Right kidney (tissue), 1 donor: Measurements from ENCODE around the gene EDN1.

Experiments
- DNase-seq: peaks from one replicate; pipeline ENCODE4 v3.0.0-alpha.2; 2016

EDN1 gene

DNA sequence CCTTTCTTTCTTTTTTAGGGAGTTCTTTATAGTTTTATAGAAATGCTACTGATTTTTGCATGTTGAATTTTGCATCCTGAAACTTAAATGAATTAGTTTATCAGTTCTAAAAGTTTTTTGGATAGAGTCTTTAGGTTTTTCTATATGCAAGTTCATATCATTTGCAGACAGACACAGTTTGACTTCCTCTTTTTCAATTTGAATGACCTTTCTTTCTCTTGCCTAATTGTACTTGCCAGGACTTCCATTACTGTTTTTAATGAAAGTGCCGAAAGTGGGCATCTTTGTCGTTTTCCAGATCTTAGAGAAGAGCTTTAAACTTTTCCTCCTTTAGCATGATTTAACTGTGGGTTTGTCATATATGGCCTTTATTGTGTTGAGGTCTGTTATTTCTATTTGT lies 21.1 kb upstream of the EDN1 start:
- DNase-seq = no peak

DNA sequence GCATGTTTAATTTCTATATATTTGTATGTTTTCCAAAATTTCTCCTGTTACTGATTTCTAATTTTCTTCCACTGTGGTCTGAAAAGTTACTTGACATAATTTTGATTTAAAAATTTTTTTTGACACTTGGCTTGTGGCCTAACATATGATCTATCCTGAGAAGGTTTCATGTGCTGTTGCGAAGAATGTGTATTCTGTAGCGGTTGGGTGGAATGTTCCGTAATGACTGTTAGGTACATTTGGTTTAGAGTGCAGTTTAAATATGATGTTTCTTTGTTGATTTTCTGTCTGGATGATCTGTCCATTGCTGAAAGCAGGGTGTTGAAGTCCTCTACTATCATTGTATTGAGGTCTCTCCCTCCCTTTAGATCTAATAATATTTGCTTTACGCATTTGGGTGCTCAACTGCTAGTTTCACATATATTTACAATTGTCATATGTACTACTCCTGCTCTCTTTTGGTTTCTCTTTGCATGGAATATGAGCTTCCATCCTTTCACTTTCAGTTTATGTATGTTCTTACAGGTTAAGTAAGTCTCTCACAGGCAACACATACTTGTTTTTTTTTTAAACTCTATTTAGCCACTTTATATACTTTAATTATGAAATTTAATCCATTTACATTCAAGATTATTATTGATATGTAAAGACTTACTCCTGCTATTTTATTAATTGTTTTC lies 19.5 kb upstream of the EDN1 start:
- DNase-seq = no peak

DNA sequence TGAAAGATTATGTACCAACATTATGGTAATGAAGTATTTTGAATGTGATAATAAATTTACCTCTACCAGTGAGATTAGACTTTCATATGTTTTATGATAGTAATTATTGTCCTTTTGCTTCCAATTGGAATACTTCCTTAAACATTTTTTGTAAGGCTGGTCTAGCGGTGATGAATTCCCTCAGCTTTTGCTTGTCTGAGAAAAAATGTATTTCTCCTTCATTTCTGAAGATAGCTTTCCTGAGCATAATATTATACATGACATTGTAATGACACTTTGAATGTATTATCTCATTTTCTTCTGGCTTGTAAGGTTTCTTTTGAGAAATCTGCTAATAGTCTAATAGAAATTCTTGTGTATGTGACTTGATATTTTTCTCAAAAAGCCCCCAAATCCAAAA lies 18.6 kb upstream of the EDN1 start:
- DNase-seq = no peak

DNA sequence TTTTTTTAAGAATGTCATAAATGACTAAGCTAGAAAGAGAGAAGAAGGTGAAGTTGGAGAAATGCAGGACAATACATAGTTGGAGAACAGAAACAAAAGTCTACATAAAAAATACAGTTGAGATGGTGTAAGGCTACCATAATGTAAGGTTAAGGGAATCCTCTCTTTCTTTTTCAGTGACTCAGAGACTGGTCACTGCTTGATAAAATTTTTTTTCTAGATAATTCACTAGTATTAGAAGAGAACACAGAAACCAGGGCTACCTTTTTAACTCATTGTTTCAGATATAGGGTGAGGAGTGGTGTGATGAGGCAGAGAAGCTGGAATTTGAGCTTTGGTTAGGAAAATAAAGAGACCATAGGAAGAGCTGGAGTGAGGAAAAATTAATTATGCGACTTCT lies 18.2 kb upstream of the EDN1 start:
- no peak for DNase-seq

DNA sequence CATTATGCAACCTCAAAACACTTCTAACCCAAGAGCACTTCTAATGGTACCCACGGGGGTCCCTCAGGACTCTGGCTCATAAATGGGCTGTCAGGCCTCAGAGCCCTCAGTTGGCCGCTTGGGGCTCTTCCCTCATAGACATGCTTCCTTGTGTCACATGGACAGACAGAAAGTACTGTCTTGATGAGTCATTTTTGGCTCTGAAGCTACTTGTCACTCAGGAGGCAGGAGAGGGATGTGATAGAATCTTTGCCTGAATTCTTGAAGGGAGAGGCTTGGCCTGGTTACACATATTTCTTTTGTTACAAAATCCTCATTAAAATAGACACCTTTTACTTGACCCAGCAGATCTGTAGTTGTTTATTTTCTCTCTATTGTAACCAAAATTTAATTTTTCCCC lies 15.1 kb upstream of the EDN1 start:
- DNase-seq = no peak

DNA sequence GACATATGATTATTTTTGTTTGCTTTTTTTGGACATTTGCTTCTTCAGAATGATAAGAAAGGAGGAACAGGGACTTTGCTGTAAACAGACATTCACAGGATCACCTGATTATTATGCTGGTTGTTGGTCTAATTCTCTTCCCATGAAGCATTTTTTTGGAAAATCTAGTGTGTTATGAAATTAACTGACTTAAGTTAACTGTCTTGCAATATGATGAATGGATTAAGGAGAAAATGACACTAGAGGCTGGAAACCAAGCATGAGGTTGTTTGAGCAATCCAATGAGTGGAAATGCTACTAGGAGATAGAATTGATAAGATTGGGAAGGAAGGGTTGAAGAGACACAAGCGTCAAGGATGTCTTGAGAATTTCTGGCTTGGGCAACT lies 13.2 kb upstream of the EDN1 start:
- no peak for DNase-seq

DNA sequence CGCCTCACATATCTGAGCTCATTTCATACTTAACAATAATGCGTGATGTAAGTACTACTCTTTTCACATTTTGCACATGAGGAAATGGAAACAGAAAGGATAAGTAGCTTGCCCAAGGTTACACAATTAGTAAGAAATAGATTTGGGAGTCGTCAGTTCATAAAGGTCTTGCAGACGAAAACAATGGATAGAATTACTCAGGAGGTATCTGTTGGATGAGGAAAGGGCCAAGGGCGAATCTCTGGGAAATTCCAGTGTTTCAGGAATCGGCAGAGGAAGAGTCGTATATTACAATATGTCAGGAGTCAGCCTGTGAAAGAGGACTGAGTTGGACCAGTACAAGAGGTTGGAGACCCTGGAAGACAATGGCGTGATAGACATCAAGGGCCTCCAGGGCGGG lies 12.8 kb upstream of the EDN1 start:
- DNase-seq = no peak

DNA sequence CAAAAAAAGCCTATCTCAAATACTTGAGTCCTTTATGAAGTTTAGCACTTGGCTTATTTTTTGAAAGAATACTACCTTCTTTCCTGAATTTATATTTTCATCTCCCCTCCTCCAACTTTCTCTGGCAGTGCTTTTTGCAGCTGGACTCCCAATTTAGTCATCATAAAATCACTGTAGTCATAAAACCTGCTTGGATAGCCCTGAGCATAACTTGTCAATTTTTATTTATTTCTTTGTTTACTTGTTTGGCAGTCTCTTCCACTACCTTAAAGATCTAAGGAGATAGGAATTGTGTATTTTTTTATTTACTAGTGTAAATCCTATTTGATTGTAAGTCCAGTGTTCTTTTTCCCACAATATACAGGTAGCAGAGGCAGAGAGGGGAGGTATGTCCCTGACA lies 11.2 kb upstream of the EDN1 start:
- DNase-seq = no peak

DNA sequence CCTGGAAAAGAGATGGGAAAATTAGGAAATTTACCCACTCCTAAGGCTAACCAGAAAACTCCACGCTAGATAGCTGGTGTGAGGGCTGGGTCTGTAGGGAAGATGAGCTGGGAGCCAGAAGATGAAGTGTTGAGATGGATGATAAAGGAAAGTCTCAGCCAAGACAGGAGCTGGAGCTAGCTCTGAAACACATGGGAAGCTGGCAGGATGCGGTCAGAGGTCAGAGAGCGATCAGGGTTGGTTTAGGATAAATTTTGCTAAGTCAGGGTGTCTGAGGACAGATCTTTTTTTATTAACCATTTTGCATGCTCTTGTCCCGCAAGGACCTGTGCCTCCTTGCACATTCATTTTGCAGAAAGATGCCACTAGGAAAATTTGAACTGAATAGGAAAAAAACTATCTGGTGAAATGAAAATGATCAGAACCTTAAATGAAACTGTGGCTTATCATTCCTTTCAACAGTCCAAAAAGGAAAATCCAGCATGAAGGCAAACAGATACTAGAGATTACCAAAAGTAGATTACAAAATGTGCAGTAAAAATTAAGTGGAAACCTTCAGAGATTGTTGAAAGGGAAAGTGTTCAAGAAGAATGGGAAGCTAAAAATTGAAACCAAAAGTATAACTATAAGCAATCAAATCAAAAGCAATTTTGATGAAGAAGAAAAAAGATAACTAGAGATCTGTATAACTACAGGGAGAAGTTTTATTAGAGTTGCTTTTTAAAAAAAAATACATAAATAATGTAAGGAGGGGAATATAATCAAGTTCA lies 10.7 kb upstream of the EDN1 start:
- no peak for DNase-seq

DNA sequence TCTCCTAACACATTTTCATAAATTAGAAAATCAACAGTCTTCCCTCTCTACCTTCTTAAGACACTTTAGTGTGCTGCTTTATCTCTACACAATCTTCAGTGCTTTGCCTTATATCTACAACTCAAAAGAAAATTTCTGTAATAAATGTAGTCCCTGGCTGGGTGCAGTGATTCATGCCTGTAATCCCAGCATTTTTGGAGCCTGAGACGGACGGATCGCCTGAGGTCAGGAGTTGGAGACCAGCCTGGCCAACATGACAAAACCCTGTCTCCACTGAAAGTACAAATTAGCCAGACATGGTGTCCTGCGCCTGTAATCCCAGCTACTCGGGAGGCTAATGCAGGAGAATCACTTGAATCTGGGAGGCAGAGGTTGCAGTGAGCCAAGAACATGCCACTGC lies 9.7 kb upstream of the EDN1 start:
- no peak for DNase-seq

DNA sequence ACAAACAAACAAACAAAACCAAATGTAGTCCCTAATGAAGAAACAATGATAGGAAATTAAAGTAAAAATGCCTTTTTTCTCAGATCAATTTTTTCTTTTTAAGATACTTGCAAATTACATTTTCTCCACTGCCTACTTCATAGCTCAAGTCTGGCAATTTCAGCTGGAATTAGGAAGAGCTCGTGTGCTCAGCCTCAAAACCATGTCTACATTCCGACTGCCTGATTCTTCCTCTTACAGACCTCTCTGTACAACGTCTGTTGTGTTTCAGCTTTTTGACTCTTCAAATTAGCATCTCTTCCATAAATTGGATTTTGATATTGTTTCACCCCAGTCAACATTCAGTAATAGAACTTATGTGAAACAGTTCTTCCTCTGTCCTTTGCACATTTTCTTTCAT lies 9.3 kb upstream of the EDN1 start:
- DNase-seq = no peak

DNA sequence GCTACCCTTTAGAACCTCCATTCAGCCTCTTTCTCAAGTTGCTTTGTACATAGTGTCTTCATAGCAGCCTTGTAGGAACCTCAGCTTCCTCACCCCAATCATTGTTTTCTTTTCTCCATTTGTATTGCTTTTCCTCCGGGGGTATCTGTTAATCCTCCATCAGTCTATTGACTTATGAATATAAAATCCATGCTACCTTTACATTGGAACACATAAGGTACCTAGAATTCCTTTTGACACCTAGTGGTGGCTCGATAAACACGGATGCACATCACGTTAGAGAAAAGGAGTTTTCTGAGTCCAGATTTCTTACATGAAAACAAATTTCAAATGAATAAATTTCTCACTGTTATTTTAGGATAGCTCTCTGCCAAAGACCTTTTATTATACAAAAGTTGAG lies 6.3 kb upstream of the EDN1 start:
- DNase-seq = no peak

DNA sequence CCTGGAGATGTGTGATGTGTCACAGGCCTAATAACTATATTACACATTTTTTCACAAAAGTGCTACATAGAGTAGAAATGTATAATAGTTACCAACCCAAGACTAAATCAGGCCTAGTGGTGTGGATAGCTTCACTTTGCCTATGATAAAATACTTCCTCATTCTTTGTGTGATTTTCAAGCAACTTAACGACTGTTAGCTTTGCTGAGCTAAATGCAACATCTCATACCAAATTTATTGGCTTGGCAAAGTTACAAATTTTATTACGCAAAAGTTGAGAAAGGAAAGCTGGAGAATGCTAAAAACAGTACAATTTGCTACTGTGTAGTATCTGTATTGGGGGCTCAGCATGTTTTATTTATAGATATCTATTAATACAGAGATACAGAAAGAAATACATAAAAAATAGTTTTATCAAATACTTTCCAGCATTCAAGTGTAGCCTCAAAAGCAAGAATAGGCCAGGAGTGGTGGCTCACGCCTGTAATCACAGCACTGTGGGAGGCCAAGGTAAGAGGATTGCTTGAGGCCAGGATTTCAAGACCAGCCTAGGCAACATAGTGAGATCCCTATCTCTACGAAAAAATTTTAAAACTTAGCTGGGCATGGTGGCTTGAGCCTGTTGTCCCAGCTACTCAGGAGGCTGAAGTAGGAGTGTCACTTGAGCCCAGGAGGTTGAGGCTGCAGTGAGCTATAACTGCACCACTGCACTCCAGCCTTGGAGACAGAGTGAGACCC lies 3.6 kb upstream of the EDN1 start:
- no peak for DNase-seq

DNA sequence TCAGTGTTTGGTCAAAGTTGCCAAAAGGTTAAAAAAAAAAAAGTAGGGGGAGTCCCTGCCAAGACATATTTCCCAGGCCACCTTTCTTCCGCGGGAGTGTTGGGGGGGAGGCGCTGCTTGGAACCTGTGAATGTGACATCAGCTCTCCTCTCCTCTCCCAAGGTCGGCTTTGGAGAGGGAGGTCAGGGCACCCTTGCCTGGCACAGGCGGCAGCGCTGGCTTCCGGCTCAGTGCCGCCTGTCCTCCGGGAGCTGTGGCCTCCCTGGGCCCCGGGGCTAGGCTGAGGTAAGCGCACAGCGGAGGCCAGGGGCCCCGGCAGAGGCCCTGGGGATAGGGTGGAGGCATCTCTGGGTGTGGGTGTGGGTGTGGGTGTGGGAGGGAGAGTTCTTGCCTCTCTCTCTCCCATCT lies 1.9 kb upstream of the EDN1 start:
- no peak for DNase-seq

DNA sequence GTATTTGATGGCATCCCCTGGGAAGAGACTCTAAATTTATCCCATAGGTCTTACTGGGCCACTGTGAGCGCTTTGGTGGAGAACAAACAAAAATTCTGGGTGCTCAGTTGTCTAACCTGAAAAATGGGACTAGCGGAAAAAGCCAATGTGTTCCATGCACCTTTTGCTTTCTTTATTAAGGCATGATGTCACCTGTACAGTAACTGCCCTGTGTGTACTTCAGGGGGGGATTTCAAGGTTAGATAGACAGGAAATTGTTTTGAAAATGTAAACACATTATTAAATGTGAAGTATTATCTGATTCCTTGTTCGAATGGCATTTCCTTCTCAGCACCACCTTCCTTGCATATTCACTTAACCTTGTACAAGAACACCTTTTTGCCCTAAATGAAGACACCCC lies 1.2 kb upstream of the EDN1 start:
- DNase-seq = no peak

DNA sequence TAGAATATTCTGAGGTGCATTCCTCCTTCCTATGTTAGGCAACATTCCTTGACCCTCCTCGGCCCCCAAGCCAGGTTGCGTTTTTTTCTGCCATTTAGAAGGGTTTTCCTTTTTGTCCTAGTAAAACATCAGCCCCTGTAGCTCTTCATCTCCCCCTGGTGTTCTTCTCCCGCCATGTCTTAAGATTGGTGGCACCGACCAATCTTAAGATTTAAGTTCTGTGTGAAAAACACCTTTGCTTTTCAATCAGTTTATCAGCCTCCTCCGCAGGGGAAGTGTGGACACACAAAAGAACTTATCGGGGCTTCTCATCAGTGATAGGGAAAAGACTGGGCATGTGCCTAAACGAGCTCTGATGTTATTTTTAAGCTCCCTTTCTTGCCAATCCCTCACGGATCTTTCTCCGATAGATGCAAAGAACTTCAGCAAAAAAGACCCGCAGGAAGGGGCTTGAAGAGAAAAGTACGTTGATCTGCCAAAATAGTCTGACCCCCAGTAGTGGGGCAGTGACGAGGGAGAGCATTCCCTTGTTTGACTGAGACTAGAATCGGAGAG lies 719 bp upstream of the EDN1 start:
- peak; percentile 56 for DNase-seq

DNA sequence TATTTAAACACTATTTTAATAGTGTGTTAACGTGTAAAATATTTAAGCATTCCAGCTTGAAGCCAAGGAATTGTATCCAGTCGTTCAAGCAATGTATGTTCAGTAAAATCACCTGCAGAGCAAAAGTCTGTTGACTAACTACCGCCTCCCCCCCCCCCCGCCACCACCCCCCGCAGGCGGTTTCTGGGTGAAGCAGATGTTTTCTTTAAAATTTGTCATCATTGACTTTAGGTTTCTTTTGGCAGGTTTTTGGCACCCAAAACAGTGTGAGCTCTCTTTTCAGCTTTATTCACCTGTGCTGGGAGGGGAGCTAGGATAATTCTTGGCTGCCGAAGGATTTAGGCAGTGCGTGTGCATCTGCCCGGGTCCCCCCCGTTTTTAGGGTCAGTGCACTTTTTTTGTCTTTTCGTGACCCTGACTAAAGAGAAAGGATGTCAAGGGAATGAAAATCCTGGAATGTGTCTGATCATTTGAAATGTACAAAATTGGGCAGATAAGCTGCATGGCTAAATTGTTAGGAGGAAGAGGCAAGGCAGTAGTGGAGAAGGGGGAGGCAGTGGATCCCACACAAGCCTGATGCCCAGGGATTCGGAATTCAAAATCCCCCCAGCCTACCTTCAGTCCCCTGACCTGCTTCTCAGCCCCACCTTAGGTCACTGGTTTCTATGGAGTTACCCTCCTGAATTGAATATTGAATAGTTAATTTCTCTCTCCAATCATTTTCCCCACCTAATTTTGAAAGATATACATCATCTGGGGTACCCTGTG lies 1.1 kb downstream of the EDN1 start:
- no peak for DNase-seq

DNA sequence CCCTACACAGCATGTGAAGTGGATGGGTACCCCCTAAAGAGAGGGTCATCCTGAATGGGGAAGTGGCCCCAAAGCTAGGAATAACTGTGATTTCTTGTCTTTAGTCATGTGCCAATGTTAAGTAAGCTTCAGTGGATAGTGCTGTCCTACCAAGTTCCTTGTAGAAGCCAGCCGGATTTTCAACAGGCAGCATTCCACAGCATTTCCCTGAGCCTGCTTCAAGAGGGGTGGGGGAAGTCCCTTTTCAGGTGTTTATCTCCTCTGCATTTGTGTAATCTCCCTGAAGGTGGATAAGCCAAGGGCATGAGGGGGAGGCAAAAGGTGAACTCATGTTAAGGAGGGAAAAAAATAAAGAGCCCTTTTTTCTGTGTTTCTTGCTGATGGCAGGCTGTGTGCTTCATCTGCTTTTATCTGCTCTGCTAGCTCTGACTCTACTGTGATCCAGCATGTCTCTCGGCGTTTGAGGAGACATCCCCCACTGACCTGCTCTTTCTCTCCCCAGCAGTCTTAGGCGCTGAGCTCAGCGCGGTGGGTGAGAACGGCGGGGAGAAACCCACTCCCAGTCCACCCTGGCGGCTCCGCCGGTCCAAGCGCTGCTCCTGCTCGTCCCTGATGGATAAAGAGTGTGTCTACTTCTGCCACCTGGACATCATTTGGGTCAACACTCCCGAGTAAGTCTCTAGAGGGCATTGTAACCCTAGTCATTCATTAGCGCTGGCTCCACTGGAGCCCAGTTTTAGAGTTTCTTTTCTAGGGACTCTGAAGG lies 1.9 kb downstream of the EDN1 start:
- no peak for DNase-seq

DNA sequence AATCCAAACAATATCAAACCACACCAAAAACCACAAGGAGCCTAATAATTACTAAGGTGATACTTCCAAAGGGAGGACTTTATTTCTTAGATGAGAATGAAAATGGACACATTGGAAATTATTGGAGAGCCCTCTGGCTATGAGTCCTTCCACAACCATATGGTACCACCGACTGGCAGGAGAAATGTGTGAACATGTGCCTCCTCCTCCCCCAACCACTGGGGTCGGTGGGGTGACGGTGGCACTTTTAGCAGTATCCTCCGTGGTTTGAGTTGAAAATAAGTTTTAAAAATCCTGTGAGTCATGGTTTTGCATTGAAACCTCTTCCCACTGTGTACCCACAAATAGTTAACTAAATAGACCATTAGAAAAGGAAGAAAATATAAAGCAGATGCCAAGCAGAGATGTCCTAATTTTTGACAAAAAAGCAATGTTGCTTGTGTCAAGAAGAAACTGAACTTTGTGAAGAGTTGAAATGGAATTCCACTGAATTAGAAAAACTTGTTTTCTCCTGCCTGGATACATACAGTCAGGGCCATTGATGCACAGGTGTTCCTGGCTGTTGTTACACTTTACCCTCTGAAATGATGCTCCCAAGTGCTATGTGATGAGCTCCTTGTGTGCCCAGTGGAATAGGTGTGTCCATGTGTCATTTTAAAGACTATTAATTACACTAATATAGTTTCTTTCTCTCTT lies 3.2 kb downstream of the EDN1 start:
- no peak for DNase-seq

DNA sequence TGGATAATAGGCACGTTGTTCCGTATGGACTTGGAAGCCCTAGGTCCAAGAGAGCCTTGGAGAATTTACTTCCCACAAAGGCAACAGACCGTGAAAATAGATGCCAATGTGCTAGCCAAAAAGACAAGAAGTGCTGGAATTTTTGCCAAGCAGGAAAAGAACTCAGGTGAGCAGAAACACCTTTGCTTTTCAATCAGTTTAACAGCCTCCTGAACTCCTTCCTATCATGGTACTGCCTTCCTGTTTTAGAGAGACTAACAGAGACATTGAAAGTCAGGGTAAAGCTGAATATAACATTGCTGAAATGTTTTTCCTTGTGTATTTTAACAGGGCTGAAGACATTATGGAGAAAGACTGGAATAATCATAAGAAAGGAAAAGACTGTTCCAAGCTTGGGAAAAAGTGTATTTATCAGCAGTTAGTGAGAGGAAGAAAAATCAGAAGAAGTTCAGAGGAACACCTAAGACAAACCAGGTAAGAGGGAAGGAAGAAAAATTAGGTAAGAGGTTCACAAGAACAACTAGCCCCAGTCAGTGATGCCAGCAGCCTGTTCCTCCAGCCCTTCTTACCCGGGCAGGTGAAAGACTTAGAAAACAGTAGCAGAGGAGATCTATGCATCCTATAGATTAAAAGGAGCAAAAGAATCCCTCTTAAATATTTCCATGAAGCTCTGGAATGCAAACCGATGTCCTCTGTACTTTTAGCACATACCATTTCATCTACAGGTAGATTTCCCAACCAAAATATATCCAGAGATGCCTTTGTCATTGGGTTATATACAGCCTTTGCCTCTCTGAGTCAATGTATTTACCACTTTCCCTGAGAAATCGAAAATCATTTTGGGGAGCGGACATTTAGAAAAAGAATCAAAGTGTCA lies 4.0 kb downstream of the EDN1 start:
- no peak for DNase-seq
